Transverse colon (tissue), 4 donors: ENCODE measurements around the gene DMRTA2.

Source experiments
- CTCF ChIP-seq, 5 experiments: fragments of 200-600 bp in 3 of 5; fragments of 450-650 bp in 2 of 5; sonication (generic) in 3 of 5; IDR thresholded peaks; 1 replicate in 2 of 5; 2 replicates in 3 of 5; pipeline ENCODE4 v1.5.1; 2016 to 2017; ENCODE audit warnings: antibody characterized with exemption in 5 of 5, inconsistent platforms in 3 of 5, mild to moderate bottlenecking in 2 of 5, moderate library complexity in 1 of 5
- POLR2AphosphoS5 ChIP-seq, 3 donors: sonication (generic); formaldehyde crosslinking; IDR thresholded peaks; one replicate each; pipeline ENCODE4 v1.6.1; 2016; ENCODE audit warnings: antibody characterized with exemption in 3 of 3

GRCh38 chr1:50422675-50422945, 633 bp downstream of the DMRTA2 start:
- TF ChIP-seq CTCF (IDR thresholded peaks at IDR 0.05) (no peak), POLR2AphosphoS5 (IDR thresholded peaks at IDR 0.05) (no peak)
